HG02981 (cell line): ENCODE data around the gene DGKQ.
A peak's percentile ranks its signal among the peaks of the same experiment; 100 is the strongest.

Source experiments
- ATAC-seq: cut with Tn5 transposase; IDR thresholded peaks from one replicate; pipeline ENCODE4 v1.9.1; 2021; ENCODE audit warnings: mild to moderate bottlenecking, moderate library complexity; ENCODE audit not compliant: unreplicated experiment

The DGKQ gene

DNA sequence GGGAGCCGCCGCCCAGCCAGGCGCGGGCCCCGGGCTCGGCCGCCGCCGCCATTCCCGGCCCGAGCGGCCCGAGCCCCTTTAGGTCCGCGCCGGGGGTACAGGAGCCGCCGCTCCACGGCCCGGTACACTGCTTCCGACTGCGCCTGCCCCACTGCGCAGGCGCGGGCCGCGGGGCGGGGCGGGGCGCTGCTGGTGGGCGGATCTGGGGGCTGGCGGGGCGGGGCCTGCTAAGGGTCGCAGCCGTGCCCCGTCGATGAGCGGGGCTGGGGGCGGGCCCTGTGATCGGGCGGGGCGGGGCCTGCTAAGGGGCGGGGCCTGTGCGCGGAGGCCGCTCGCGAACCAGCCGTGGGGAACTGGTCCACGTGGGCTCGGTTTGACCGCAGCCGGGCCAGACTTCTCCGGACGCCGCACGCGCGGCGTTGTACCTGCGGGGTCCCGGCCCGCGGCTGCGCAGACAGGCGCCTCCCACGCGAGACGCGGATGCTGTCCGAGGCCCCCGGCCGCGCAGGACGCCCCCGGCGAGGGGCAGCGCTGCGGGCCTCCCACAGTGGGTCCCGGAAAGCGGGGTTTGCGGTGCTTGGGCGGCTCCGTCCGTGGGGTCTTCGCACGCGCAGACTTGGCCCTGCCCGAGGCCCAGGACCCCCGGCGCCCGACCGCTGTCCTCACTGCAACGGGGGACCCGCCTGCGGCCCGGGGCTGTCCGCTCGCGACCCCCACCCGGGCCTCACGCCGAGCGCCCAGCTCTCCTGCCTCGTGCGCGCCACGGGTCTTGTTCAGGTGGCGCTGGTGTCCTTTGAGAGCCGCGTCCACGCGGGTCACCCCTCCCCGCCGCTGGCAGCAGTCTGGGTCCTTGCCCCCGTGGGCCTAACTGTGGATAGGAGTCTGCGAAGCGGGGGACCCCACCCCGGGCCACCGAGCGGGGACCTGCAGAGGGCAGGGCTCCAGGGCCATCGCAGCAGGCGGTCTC is at the start of gene DGKQ:
TSS of gene DGKQ (minus strand) at position 139 of the 967 bp plus-strand sequence. CDS start at position 52, 87 bp downstream.
- ATAC-seq = peak; percentile 59

- no peak for ATAC-seq
These were observed 49.3 kb upstream of the DGKQ start for GRCh38 chr4:1022739-1023066.

DNA sequence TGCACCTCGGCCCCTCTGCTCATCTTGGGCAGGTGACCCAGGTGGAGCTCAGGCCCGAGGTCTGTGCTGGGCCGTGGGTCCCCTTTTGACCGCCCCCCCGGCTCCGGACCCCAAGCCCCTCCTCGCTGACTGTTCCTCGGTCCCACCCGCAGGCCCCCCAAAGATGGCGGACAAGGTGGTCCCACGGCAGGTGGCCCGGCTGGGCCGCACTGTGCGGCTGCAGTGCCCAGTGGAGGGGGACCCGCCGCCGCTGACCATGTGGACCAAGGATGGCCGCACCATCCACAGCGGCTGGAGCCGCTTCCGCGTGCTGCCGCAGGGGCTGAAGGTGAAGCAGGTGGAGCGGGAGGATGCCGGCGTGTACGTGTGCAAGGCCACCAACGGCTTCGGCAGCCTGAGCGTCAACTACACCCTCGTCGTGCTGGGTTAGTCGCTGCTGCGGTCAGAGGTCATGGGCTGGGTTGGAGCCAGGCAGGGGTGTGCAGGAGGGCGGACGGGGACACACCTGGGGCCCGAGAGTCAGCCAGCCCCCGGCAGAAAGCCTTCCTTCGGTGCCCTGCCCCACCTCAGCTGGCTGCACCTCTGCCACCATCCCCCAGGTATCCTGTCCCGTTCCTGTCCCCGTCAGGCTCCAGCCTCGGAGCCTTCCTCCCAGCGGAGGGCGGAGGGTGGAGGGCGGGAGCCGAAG is 48.8 kb upstream of the DGKQ start:
- no peak for ATAC-seq

- ATAC-seq = peak; percentile 83
These were observed 48.1 kb upstream of the DGKQ start for GRCh38 chr4:1021386-1022050.

- no peak for ATAC-seq
These were observed 46.5 kb upstream of the DGKQ start for GRCh38 chr4:1019729-1020470.

GRCh38 chr4:1019320-1019719 is 46.0 kb upstream of the DGKQ start:
- no peak for ATAC-seq

GRCh38 chr4:1018147-1019020 is 45.0 kb upstream of the DGKQ start:
- no peak for ATAC-seq

GRCh38 chr4:1017706-1018105 is 44.3 kb upstream of the DGKQ start:
- ATAC-seq = no peak

GRCh38 chr4:1017211-1017610 is 43.8 kb upstream of the DGKQ start:
- no peak for ATAC-seq

DNA sequence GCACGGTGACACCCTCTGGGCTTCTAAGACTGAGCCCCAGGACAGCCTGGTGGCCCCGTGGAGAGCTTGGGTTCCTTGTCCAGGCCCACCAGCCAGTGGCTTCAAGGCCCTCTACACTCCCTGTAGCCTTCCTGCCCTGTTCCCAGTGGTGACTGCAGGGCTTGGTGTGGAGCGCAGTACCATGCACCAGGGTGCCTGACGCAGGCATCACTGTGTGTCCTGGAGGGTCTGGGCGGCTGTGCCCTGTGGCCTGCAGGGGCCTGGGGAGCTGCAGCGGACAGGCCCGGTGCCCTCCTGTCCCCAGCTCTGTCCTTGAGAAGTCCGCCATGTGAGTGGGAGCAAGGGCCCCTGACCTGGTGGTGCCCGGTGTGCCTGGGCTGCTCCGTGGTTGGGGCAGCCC is 42.4 kb upstream of the DGKQ start:
- ATAC-seq = no peak

DNA sequence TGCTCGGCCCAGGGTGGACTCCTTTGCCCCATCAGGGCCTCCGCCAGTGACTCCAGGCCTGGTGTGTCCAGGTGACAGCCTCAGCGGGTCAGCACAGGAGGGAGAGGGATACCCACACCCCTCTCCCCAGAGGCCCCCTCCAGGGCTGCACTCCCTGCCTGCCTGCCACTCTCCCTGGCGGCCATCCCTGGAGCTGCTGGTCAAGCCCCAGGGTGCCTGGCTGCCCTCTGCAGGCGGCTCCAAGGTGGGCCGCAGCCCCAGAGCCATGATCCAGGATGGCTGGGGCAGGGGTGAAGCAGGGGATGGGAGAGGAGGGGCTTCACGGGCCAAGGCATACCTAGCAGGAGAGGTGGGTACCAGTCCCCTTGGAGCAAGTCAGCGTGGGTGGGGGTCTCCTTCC is 41.8 kb upstream of the DGKQ start:
- no peak for ATAC-seq

GRCh38 chr4:1014291-1015167 is 41.2 kb upstream of the DGKQ start:
- no peak for ATAC-seq

- no peak for ATAC-seq
These were observed 40.1 kb upstream of the DGKQ start for GRCh38 chr4:1013225-1014073.

DNA sequence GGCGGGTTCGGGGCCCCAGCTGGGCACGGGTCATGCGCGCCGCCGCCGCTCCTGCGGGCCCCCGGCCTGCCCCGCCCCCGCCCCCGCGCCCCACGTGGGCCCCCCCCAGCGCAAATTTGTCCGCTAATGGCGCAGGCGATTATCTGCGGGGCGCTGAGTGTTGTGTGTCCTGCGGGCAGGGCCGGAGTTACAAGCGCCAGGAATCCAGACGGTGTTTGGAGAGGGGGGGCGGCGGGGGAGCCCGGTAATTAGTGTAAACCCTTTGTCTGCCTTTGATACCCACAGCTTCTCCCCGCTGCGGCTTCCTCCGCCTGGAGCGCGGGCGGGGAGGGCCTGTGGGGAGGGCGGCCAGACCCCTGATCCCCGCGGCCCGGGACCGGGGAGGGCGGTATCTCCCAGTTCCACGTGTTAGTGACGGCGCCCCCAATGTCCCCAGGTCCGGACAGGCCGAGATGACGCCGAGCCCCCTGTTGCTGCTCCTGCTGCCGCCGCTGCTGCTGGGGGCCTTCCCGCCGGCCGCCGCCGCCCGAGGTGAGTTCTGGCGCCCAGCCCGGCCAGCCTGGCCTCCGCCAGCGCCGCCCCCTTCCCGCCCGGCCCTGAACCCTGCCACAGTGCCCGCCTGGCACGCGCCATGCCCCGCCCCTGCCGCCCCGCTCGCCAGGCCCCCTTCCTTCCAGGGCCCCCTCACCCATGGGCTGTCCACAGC is 38.8 kb upstream of the DGKQ start:
- ATAC-seq = no peak

DNA sequence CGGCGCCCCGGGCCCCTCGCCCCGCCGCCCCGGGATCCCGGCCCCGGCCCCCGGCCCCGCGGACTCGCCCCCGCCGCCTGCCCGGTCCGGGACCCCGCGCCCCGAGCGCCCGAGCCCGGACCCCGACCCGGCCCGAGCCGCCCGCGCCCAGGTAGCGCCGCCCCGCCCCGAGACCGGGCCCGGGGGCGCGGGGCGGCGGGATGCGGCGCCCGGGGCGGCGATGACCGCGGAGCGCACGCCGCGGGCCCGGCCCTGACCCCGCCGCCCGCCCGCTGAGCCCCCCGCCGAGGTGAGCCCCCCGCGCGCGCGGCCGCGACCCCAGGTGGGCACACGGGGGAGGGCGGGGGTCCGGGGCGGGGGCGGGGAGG is 38.3 kb upstream of the DGKQ start:
- no peak for ATAC-seq

DNA sequence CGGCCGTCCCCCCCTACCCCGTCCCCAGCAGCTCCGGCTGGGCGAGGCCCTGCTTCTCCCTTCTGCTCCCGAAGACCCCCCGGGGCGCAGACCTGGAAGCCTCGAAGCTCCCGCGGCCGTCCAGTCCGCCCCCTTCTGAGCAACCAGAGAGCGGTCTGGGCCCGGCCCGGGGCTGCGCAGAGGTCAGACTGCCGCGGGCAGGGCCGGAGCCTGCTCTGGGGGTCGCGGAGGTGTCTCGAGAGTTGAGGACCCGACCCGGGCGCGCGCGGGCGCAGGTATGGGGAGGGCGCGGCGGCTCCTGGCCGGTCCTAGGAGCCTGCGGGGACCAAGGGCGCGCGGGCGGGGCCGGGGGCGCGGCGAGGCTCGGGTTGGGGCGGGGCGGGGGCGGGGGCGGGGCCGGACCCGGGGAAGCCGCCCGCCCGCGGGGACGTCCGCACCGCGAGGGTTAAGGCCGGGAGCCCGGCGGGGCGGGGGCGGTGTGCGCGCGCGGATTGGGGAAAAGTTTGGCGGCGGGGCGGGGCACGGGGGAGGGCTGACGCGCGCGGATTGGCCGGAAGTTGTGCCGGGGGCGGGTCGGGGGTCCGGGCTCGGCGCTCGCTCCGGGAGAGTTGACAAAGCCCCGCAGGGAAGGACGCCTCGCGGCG is 37.8 kb upstream of the DGKQ start, which contains the start of gene FGFRL1:
TSS of gene FGFRL1 (plus strand) at position 605 of the 644 bp plus-strand sequence. CDS start 860 bp downstream, outside the sequence.
- ATAC-seq = peak; percentile 36
